Amygdala (tissue), 56 donors: ENCODE measurements around the gene TTLL10.
"Not testable (repeated sequence)": the region's sequence is repeated elsewhere in the genome, so short reads cannot be mapped to it uniquely, and the experiment has no call there.

Experiments
- DNase-seq, 56 donors: peaks; one replicate each; lab custom pipeline; 2025; lab: John Stamatoyannopoulos, UW

Gene TTLL10

DNA sequence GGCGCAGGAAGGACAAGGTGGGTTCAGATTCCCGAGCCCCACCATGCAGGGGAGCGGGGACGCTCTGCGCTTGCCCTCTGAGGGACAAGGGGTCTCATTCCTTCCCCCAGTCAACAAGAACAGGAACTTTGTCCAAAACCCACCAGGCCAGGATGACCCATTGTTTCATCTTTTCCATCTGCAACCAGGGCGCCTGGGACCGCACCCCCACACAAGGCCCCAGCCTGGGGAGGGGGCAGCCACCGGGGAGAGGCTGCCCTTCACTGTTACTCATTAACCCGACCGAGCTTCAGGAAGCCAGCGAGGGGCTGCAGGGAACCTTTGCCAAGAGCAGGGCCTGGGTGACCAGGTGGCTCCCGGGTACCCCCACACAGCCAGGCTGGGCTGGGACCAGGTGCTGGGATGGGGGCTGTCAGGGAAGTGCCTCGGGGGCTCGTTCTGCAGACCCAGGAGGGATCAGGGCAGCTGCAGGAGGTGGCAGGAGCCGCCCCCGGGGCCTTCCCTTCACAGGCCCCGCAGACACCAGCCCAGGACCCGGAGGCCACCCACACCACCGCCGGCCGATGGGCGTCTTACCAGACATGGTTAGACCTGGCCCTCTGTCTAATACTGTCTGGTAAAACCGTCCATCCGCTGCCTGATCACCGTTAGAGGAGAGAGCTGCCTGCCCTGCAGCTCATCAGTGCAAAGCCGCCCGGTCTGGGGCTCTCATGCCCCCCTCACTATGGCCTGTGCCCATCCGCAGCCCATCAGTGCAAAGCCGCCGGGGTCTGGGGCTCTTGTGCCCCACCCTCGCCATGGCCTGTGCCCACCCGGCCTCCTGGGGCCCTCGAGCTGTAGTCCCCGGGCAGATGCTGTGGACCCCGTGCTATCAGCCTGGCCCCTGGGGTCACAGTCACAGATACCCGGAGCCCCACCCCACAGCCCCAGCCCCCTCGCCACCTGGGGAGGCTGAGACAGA, 4.9 kb upstream of the TTLL10 start:
- no peak for DNase-seq

- no peak for DNase-seq
Observed at GRCh38 chr1:1169429-1170214, 4.1 kb upstream of the TTLL10 start.

GRCh38 chr1:1170215-1171091, 3.2 kb upstream of the TTLL10 start:
- DNase-seq = no peak

- no peak for DNase-seq
Observed at GRCh38 chr1:1171161-1171545, 2.5 kb upstream of the TTLL10 start.

GRCh38 chr1:1171546-1172340, 1.9 kb upstream of the TTLL10 start:
- no peak for DNase-seq

GRCh38 chr1:1173061-1173792, 453 bp upstream of the TTLL10 start:
- DNase-seq = no peak

DNA sequence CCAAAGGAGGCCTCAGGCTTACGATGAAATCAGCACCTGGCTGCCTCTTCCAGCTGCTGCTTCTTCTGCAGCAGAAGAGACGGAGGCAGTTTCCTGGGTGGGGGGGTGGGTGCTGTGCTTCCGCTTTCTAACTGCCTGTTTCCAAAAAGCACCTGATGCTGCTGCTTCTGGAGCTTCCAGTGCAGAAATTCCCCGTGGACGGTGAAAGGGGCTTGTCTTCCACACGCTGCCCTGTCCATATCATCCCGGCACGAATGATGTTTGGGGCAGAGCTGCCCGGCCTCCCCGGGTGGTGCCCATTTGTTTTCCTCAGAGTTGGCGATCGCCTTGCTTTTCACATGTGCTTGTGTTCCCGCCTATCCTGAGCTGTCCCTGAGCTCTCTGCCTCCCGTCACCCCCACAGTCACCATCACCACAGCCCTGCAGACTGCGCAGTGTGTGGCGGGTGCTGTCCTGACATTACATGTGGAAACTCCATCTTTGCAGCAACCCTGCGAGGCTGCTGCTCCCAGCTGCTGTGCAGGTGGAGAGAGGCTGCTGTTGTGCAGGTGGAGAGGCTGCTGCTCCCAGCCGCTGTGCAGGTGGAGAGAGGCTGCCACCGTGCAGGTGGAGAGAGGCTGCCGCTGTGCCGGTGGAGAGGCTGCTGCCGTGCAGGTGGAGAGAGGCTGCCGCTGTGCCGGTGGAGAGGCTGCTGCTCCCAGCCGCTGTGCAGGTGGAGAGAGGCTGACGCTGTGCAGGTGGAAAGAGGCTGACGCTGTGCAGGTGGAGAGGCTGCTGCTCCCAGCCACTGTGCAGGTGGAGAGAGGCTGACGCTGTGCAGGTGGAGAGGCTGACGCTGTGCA, 1.8 kb downstream of the TTLL10 start:
- no peak for DNase-seq

GRCh38 chr1:1176063-1176761, 2.5 kb downstream of the TTLL10 start:
- DNase-seq = not testable (repeated sequence)

- no peak for DNase-seq
Observed at GRCh38 chr1:1176931-1177330, 3.3 kb downstream of the TTLL10 start.

- DNase-seq = no peak
Observed at GRCh38 chr1:1177452-1178206, 3.9 kb downstream of the TTLL10 start.

DNA sequence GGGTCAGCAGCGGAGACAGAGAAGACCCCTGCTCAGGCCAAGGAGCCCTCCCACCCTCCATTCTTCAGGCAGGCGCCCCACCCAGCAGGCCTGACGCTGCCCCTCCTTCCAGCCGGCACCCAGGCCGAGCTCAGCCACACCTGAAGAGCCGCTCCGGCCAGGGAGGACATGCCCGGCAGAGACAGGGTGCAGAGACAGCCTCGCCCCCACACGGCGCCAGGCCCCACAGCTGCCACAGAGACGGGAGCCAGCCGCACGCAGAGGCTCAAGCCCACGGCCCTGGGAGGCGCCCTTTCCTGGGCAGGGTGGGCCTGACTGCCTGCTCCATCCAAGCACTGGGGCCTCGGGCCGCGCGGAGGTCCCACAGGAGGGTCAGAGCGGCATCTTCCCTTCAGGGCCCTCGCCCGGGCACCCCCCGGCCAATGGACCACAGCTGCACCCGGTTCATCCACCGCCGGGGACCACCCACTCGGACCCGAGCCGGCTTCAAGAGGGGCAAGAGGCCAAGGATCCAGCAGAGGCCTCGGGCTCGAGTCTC, 5.2 kb downstream of the TTLL10 start:
- no peak for DNase-seq

GRCh38 chr1:1179346-1179982, 5.8 kb downstream of the TTLL10 start:
- no peak for DNase-seq

GRCh38 chr1:1179983-1180861, 6.5 kb downstream of the TTLL10 start:
- no peak for DNase-seq

GRCh38 chr1:1181129-1181937, 7.7 kb downstream of the TTLL10 start:
- DNase-seq = no peak
